ENCODE data around the gene PLA2G4F. TPM values are rescaled to one million over a fixed set of nuclear protein-coding genes. Genes with fewer than 3 reads are reported as not detected.

The PLA2G4F gene
- total RNA-seq, 1 donor from 2014 or later, result 104 TPM

DNA sequence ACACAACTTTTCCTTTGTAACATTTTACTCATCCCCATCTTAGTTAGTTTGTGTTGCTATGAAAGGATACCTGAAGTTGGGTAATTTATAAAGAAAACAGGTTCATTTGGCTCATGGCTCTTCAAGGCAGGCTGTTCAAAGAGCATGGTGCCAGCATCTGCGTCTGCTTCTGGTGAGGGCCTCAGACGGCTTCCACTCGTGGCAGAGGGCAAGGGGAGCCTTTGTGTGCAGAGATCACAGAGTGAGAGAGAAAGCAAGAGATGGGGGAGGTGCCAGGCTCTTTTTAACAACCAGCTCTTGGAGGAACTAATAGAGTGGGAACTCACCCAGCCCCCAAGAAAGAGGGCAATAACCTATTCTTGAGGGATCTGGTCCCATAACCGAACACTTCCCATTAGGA, 23.1 kb downstream of the PLA2G4F start:
- Histone ChIP-seq H3K4me3 (no peak overlapping the region), H3K27me3 (peaks cover 11% of the 10 kb centered on the region), H3K9me3 (no peaks in the 10 kb centered on the region), H3K4me1 (no peaks in the 10 kb centered on the region), H3K36me3 (no peaks in the 10 kb centered on the region), H3K27ac (no peak overlapping the region)
- ATAC-seq (no peak), DNase-seq (no peak)
- TF ChIP-seq, protein P1, sequence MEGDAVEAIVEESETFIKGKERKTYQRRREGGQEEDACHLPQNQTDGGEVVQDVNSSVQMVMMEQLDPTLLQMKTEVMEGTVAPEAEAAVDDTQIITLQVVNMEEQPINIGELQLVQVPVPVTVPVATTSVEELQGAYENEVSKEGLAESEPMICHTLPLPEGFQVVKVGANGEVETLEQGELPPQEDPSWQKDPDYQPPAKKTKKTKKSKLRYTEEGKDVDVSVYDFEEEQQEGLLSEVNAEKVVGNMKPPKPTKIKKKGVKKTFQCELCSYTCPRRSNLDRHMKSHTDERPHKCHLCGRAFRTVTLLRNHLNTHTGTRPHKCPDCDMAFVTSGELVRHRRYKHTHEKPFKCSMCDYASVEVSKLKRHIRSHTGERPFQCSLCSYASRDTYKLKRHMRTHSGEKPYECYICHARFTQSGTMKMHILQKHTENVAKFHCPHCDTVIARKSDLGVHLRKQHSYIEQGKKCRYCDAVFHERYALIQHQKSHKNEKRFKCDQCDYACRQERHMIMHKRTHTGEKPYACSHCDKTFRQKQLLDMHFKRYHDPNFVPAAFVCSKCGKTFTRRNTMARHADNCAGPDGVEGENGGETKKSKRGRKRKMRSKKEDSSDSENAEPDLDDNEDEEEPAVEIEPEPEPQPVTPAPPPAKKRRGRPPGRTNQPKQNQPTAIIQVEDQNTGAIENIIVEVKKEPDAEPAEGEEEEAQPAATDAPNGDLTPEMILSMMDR (IDR thresholded peaks at IDR 0.05), result no peak
- intact Hi-C loops (cut with DNase I), result loop anchor here (5.0 kb wide), 1 partner anchor 66 kb away; no protein-coding TSS in a partner anchor

DNA sequence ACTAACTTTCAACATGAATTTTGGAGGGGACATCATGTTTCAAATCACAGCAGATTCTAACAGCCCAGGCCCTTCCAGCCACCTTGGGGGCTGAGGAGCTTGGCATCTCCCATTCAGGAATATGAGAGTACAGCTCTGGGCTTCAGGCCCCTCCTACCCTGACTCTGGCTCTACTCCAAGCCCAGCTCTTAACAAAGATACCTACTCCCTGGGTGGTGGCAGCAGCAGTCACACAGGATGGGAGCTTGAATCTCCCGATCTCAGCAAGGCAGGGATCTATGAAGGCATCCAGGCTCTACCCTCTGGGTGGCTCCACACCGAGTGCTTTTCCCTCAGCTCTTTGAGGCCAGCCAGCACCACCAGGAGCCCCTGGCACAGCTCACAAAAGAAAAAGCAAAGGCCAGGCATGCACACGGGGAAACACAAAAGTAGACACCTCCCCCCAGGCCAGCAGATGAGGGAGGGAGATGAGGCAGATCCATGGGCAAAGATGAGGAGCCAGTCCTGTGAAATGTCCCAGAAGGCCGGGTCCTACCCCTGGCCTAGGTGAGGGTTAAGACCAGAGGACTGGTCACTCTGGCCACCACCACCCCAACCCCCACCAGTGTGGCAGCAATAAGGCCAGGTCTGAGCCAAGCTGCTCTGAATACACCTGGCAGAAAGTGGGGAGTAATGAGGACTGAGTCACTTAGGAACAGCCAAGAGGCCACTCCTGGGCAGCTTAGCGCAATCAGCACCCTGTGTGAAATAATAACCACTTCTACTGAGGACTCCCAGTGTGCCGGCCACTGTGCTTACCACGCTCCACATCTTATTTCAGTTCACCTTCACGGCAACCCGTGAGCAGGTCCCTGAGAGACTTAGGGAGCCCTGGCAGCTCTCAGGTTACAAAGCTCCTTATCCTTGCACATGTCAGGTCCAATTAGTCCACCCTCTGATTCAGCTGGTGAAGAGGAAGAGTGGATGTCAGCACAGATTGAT, 24.3 kb downstream of the PLA2G4F start:
- Histone ChIP-seq H3K9me3 (no peaks in the 10 kb centered on the region), H3K4me1 (no peaks in the 10 kb centered on the region), H3K27me3 (peaks cover 11% of the 10 kb centered on the region), H3K27ac (no peak overlapping the region), H3K36me3 (no peaks in the 10 kb centered on the region), H3K4me3 (no peak overlapping the region)
- intact Hi-C loops (cut with DNase I), result loop anchor here (5.0 kb wide), 1 partner anchor 65 kb away; no protein-coding TSS in a partner anchor
- DNase-seq (peak; percentile 76), ATAC-seq (peak; percentile 87)
- TF ChIP-seq, protein P1 (IDR thresholded peaks at IDR 0.05), result no peak

DNA sequence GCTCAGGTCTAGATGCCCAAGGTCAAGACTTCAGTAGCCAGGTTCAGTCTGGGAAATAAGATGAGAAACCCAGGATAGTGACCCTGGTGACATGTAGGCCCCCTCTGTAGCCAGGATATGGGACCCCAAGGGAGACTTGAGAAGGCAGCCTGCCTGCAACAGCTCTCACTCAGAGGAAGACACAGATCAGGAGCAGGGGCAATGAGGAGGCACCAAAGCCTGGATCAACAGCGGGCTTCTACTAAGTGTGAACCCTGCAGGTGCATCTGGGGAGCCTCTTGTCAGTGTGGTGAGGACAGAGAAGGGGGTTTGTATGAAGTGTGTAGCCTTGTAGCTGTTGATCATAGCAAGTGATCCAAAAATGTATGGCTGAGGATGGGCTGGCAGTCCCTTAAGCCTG, 25.4 kb downstream of the PLA2G4F start:
- intact Hi-C loops (cut with DNase I), result loop anchor here (5.0 kb wide), 1 partner anchor 64 kb away; no protein-coding TSS in a partner anchor
- Histone ChIP-seq H3K9me3 (no peaks in the 10 kb centered on the region), H3K27ac (no peak overlapping the region), H3K4me3 (no peak overlapping the region), H3K4me1 (no peaks in the 10 kb centered on the region), H3K36me3 (no peaks in the 10 kb centered on the region), H3K27me3 (peaks cover 11% of the 10 kb centered on the region)
- TF ChIP-seq, protein P1 (IDR thresholded peaks at IDR 0.05), result no peak
- no peak for ATAC-seq
- DNase-seq, result no peak

DNA sequence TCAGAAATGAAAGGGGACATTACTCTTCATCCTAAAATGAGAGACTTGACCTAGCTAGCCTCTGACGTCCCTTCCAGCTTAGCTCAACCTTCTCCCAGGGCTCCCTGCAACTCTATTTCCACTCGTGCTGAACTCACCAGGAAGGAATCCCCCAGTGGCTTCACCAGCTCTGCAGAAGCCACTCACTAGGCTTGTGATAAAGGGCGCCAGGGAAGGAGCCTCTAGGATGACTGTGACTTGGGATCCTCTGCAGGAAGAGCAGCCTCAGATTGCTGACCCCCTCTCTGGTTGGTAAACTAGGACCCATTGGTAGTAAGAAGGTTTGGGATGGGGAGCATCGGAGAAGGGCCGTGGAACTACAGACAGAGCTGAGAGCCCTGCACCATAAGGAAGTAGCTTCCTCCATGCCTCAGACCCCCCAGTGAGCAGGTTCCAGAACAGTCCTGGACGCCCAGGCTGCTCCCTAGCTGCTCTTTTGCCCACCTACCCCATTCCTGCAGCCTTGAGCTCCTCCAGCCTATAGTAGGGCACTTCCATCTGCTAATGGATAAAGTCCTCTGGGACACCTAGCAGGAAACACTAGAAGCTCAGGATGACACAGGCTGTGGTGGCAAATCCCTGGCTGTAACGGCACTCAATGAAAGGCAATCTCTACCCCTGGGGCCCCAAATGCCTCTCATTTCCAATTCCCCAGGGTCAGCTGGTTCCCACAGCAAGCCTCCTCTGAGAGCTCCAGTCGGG, 26.0 kb downstream of the PLA2G4F start:
- no peak for ATAC-seq
- H3K27ac ChIP-seq, result no peak overlapping the region
- TF ChIP-seq, protein P1 (IDR thresholded peaks at IDR 0.05), result no peak
- H3K36me3 ChIP-seq, result no peaks in the 10 kb centered on the region
- no peaks in the 10 kb centered on the region for H3K4me1 ChIP-seq
- H3K4me3 ChIP-seq, result no peak overlapping the region
- H3K27me3 ChIP-seq, result peaks cover 11% of the 10 kb centered on the region
- intact Hi-C loops (cut with DNase I), result loop anchor here (5.0 kb wide), 1 partner anchor 63 kb away; no protein-coding TSS in a partner anchor
- H3K9me3 ChIP-seq, result no peaks in the 10 kb centered on the region
- peak; percentile 23 for DNase-seq

DNA sequence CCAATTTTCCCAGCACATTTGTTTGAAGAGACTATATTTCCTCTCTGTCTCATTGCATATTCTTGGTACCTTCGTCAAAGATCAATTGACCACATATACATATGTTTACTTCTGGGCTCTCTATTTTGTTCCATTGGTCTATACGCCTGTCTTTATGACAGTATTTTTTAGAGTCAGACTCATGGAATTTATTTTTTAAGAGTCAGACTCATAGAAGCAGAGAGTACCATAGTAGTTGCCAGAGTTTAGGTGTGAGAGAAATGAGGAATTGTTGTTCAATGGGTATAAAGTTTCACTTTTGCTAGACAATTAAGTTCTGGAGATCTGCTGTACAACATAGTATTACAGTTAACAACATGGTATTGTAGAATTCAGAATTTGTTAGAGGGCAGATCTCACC, 27.1 kb downstream of the PLA2G4F start:
- Histone ChIP-seq H3K36me3 (no peaks in the 10 kb centered on the region), H3K27me3 (peaks cover 11% of the 10 kb centered on the region), H3K4me3 (no peak overlapping the region), H3K4me1 (no peaks in the 10 kb centered on the region), H3K9me3 (no peaks in the 10 kb centered on the region), H3K27ac (no peak overlapping the region)
- no peak for ATAC-seq
- TF ChIP-seq, protein P1 (IDR thresholded peaks at IDR 0.05), result no peak
- no peak for DNase-seq
- intact Hi-C loops (cut with DNase I), result no loop called here

All from upper lobe of right lung (tissue), 1 donor.